Fibroblast of villous mesenchyme (primary cell): ENCODE measurements around the gene C11orf42. TPM values are rescaled to one million over a fixed set of nuclear protein-coding genes. Genes with fewer than 3 reads are reported as not detected.

Experiments used
- DNase-seq: peaks from one replicate; pipeline ENCODE4 v3.0.0-alpha.2; 2010; ENCODE audit warnings: low read depth
- H3K4me3 ChIP-seq: 2 replicates; pipeline ENCODE4 v1.5.1; 2011; ENCODE audit warnings: low read depth, mild to moderate bottlenecking, low read length
- CTCF ChIP-seq: IDR thresholded peaks from 2 replicates; pipeline ENCODE4 v1.5.1; 2012; ENCODE audit warnings: low read depth, mild to moderate bottlenecking, low read length; ENCODE audit not compliant: insufficient read depth
- total RNA-seq: library from RNA; depleted of rRNA; stranded (reverse); fragments of >200 nt; gene quantifications from 2 replicates; pipeline ENCODE4 v1.2.3, GENCODE V29; 2012

Gene C11orf42
- total RNA-seq, 1 donor = under 0.01 TPM

DNA sequence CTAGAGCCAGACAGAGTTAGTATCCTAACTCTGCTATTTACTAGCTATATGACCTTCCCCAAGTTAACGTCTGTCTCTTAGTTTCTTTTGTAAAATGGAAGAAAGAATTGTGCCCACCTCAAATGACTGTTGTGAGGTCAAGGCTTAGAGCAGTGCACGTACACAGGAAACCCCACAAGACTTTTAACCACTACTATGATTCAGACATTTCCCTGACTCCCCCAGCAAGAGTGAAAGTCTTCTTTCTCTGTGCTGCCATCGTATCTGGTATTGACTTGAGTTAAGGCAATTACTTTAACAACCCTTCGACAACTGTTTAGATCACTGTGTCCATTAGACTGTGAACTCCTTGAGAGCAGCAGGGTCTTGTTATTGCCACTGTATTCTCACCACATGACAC lies 9.0 kb upstream of the C11orf42 start:
- H3K4me3 ChIP-seq = no peak overlapping the region
- DNase-seq = no peak
- no peak for TF ChIP-seq CTCF

DNA sequence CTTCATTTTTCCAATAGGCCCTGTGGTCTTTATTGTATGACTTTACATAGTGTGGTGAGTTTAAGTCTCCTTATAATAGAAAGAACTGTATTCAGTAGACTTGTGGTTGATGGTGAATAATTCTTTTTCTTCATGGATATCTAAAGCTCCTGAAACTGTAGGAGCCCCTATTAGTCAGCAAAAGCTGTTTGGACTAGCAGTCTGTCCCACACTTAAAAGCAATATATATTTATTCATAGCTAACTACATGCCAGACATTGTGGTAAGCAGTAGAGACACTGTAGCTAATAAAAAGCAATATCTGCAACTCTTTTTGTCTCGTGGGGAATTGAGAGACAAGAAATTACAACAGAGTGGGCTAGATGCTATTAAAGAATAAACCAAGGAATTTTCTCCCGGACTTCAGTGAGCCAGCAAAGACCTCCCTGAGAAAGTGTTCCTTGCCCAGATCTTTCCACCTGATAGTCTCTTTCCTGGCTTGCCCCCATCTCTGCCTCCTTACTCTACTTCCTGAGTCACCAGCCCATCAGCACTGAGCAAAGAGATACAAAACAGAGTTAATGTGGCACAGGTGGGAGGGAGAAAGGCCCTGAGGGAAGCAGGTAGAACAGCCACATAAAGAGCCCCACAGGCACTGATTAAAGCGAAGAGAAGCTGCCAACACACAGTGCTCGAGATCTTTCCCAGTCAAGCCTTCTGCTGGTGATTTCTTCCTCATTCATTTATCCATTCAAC lies 7.7 kb upstream of the C11orf42 start:
- no peak for DNase-seq
- H3K4me3 ChIP-seq = no peak overlapping the region
- no peak for TF ChIP-seq CTCF

- no peak within 1 kb of the TSS for H3K4me3 ChIP-seq
- TF ChIP-seq CTCF = no peak
- no peak for DNase-seq
Measured at GRCh38 chr11:6199174-6199810, 6.1 kb upstream of the C11orf42 start, which contains the start of gene OR52W1. Gene OR52W1, plus strand, starts transcription at chr11:6199224. Its CDS starts 0 bp downstream, at chr11:6199224.

- TF ChIP-seq CTCF = no peak
- peak; percentile 77 for DNase-seq
- H3K4me3 ChIP-seq = no peak overlapping the region
Measured at GRCh38 chr11:6200975-6201374, 4.4 kb upstream of the C11orf42 start.

GRCh38 chr11:6201481-6201880 lies 3.9 kb upstream of the C11orf42 start:
- no peak for TF ChIP-seq CTCF
- no peak overlapping the region for H3K4me3 ChIP-seq
- DNase-seq = peak; percentile 54

GRCh38 chr11:6202041-6202440 lies 3.3 kb upstream of the C11orf42 start:
- no peak for DNase-seq
- H3K4me3 ChIP-seq = no peak overlapping the region
- TF ChIP-seq CTCF = no peak

GRCh38 chr11:6203327-6203726 lies 2.0 kb upstream of the C11orf42 start:
- no peak for DNase-seq
- TF ChIP-seq CTCF = no peak
- H3K4me3 ChIP-seq = no peak overlapping the region
